ENCODE measurements around the gene DCAF6.

GRCh38 chr1:167937709-167938010 lies 1.2 kb downstream of the DCAF6 start:
- no peak for TF ChIP-seq CTCF (conservative IDR thresholded peaks at IDR 0.05 in 1 of 2, IDR thresholded peaks at IDR 0.05 in 1 of 2; ENCODE audit: extremely low read depth in 1 of 2, insufficient read depth in 1 of 2, low read depth in 1 of 2, low read length in 2 of 2)
- no peak for TF ChIP-seq EZH2 (IDR thresholded peaks at IDR 0.05; ENCODE audit: borderline replicate concordance, low read length)

All from mammary epithelial cell (primary cell).